Coronary artery (tissue), 2 donors: ENCODE results near the gene RANBP10.

Experiments used
- DNase-seq: peaks from one replicate; pipeline ENCODE4 v3.0.0-alpha.2; 2017; ENCODE audit warnings: low spot score
- H3K27ac ChIP-seq, 2 donors: fragments of 200-600 bp; sonication (generic); one replicate each; pipeline ENCODE4 v1.5.1; 2016 to 2019
- H3K4me3 ChIP-seq: fragments of 200-600 bp; sonication (generic); 2 replicates; pipeline ENCODE4 v1.5.1; 2016; ENCODE audit warnings: mild to moderate bottlenecking, moderate library complexity
- CTCF ChIP-seq: fragments of 200-600 bp; sonication (generic); IDR thresholded peaks from one replicate; pipeline ENCODE4 v1.5.1; 2019; ENCODE audit warnings: antibody characterized with exemption

Gene RANBP10

GRCh38 chr16:67796099-67796718 lies 10.2 kb downstream of the RANBP10 start:
- no peak overlapping the region for H3K27ac ChIP-seq
- no peak for DNase-seq
- no peak for TF ChIP-seq CTCF
- no peak overlapping the region for H3K4me3 ChIP-seq

- TF ChIP-seq CTCF = no peak
- H3K27ac ChIP-seq = no peak overlapping the region
- DNase-seq = no peak
- no peak overlapping the region for H3K4me3 ChIP-seq
These were observed 16.3 kb downstream of the RANBP10 start for GRCh38 chr16:67790071-67790470.

DNA sequence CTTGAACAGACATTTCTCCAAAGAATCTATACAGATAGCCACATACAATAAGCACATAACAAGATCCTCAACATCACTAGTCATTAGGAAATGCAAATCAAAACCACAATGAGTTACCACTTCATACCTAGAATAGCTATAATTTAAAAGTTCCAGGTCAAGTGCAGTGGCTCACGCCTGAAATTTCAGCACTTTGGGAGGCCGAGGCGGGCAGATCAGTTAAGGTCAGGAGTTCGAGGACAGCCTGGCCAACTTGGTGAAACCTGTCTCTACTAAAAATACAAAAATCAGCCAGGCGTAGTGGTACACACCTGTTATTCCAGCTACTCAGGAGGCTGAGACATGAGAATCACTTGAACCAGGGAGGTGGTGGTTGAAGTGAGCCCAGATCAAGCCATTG lies 19.9 kb downstream of the RANBP10 start:
- no peak for TF ChIP-seq CTCF
- Histone ChIP-seq H3K4me3 (no peak overlapping the region), H3K27ac (no peak overlapping the region)
- no peak for DNase-seq

DNA sequence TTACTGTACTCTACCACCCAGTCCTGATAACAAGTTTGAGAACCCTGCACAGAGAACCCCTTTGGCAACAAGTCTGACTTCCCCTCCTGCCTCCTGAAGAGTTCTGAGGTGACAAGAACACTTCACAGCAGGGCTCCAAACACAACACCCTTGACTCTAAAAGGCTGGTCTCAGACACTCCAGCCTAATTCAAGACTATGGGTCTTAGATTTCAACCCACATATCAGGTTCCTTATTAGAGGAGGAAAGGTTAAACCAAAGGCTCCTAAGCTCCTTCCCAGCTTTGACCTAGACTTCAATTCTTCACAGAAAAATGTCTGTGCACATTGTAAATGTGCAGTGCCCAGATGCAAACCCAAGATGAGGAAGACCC lies 23.0 kb downstream of the RANBP10 start:
- Histone ChIP-seq H3K27ac (no peak overlapping the region), H3K4me3 (no peak overlapping the region)
- no peak for TF ChIP-seq CTCF
- no peak for DNase-seq

- no peak for TF ChIP-seq CTCF
- DNase-seq = no peak
- Histone ChIP-seq H3K27ac (no peak overlapping the region), H3K4me3 (no peak overlapping the region)
These were observed 23.6 kb downstream of the RANBP10 start for GRCh38 chr16:67782567-67783352.

DNA sequence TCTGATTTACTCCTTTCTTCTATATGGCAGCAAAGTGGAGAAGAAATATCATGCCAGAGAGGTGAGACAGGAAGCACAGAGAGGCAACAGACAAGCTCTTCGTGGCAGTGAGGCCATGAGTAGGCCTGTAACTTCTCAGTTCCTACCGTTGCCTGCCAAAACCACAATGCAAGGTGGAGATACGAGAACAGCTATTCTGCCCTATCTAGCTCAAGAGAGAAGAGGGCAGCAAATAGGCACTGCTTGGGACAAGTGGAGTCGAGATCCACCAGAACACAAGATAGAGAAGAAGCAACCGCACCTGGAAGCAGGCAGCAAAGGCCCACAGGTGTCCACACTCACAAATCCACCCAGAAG lies 24.8 kb downstream of the RANBP10 start:
- DNase-seq = no peak
- Histone ChIP-seq H3K4me3 (no peak overlapping the region), H3K27ac (no peak overlapping the region)
- TF ChIP-seq CTCF = no peak

DNA sequence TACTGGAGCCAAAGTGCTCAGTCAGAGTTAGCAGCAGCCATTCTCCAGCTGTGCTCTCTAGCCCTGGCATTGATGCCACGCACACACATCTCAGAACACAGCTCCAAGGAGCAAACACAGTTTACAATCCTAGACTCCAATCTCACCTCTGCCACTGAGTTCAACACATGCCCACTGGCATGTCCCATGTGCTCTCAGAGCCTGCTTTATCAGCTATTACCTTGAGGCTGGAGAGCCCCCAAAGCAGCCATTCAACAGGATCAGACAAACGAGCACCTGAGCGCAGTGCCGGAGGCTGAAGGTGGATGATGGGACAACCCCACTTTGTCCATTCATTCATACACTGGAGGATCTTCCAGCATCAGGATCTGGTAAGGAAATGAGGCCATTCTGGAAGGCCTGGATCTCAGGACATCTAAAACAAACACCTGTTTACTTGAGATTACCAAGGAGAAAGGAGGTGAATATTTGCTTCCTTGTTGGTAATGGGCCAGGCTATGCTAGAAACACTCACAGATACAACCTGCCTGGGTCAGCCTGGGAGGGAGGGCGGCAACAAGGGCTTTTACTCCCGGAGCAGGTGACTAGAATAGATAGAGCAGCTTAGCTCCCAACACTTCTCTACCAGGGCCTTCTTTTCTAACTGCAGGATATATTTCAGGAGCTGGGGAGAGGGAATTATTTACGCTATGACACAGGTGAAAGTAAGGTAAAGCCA lies 25.4 kb downstream of the RANBP10 start:
- Histone ChIP-seq H3K27ac (no peak overlapping the region), H3K4me3 (no peak overlapping the region)

More for the DNA sequence above, 25.4 kb downstream of the RANBP10 start:
- DNase-seq = no peak
- no peak for TF ChIP-seq CTCF
